Measurements from ENCODE around the gene CHID1. TPM values are rescaled to one million over a fixed set of nuclear protein-coding genes. Genes with fewer than 3 reads are reported as not detected.

The CHID1 gene
- polyA plus RNA-seq, 1 donor from 2014 or later: 51.2 TPM

- no peak overlapping the region for H3K4me3 ChIP-seq (ENCODE audit: low read length)
- no peak overlapping the region for H3K4me2 ChIP-seq (ENCODE audit: low read length)
- no peak overlapping the region for H3K27ac ChIP-seq (ENCODE audit: low read length)
- H3K9me3 ChIP-seq (ENCODE audit: low read length): no peaks in the 10 kb centered on the region
- no peak overlapping the region for H3K9ac ChIP-seq (ENCODE audit: low read length)
- H3K27me3 ChIP-seq (ENCODE audit: insufficient read depth, low read depth, low read length): no peaks in the 10 kb centered on the region
- H4K20me1 ChIP-seq (ENCODE audit: insufficient read depth): no peaks in the 10 kb centered on the region
- no peaks in the 10 kb centered on the region for H3K79me2 ChIP-seq (replicated peaks; ENCODE audit: insufficient read depth, low read length)
- no peak overlapping the region for H2AFZ ChIP-seq (ENCODE audit: low read depth, low read length)
- TF ChIP-seq TAF1 (IDR thresholded peaks at IDR 0.05; ENCODE audit: low read depth): no peak
- TF ChIP-seq POLR2AphosphoS5 (IDR thresholded peaks at IDR 0.05): no peak
- TF ChIP-seq REST (IDR thresholded peaks at IDR 0.05; ENCODE audit: borderline replicate concordance): no peak
- TF ChIP-seq SMC3 (conservative IDR thresholded peaks at IDR 0.05; ENCODE audit: poor library complexity): no peak
- TF ChIP-seq RAD21 (conservative IDR thresholded peaks at IDR 0.05): no peak
- no peak for TF ChIP-seq EP300 (conservative IDR thresholded peaks at IDR 0.05; ENCODE audit: poor library complexity, severe bottlenecking)
- no peaks in the 10 kb centered on the region for H3K36me3 ChIP-seq (ENCODE audit: insufficient read depth, low read length)
- no peaks in the 10 kb centered on the region for H3K9me2 ChIP-seq (ENCODE audit: insufficient read depth, low read length)
- no peaks in the 10 kb centered on the region for H3F3A ChIP-seq (ENCODE audit: insufficient read depth, low read length, poor library complexity, severe bottlenecking)
Measured at GRCh38 chr11:875203-875602, 35.4 kb downstream of the CHID1 start.

GRCh38 chr11:873706-874105 is 36.9 kb downstream of the CHID1 start:
- Histone ChIP-seq H4K20me1 (ENCODE audit: insufficient read depth) (no peaks in the 10 kb centered on the region), H3K36me3 (ENCODE audit: insufficient read depth, low read length) (no peaks in the 10 kb centered on the region), H2AFZ (ENCODE audit: low read depth, low read length) (no peak overlapping the region), H3K27me3 (ENCODE audit: insufficient read depth, low read depth, low read length) (no peaks in the 10 kb centered on the region), H3K27ac (ENCODE audit: low read length) (no peak overlapping the region), H3K79me2 (replicated peaks; ENCODE audit: insufficient read depth, low read length) (no peaks in the 10 kb centered on the region), H3K4me2 (ENCODE audit: low read length) (no peak overlapping the region), H3K9ac (ENCODE audit: low read length) (no peak overlapping the region), H3F3A (ENCODE audit: insufficient read depth, low read length, poor library complexity, severe bottlenecking) (no peaks in the 10 kb centered on the region), H3K4me3 (ENCODE audit: low read length) (no peak overlapping the region), H3K9me3 (ENCODE audit: low read length) (no peaks in the 10 kb centered on the region), H3K9me2 (ENCODE audit: insufficient read depth, low read length) (no peaks in the 10 kb centered on the region)
- no peak for TF ChIP-seq POLR2AphosphoS5 (IDR thresholded peaks at IDR 0.05)
- no peak for TF ChIP-seq SMC3 (conservative IDR thresholded peaks at IDR 0.05; ENCODE audit: poor library complexity)
- no peak for TF ChIP-seq EP300 (conservative IDR thresholded peaks at IDR 0.05; ENCODE audit: poor library complexity, severe bottlenecking)
- TF ChIP-seq TAF1 (IDR thresholded peaks at IDR 0.05; ENCODE audit: low read depth): no peak
- no peak for TF ChIP-seq MXI1 (conservative IDR thresholded peaks at IDR 0.05; ENCODE audit: poor library complexity, severe bottlenecking)
- TF ChIP-seq REST (IDR thresholded peaks at IDR 0.05; ENCODE audit: borderline replicate concordance): no peak
- TF ChIP-seq RAD21 (conservative IDR thresholded peaks at IDR 0.05): no peak
- no peak for TF ChIP-seq EZH2 (IDR thresholded peaks at IDR 0.05; ENCODE audit: borderline replicate concordance, insufficient read depth, low read length, poor library complexity, severe bottlenecking)
- no peak for TF ChIP-seq CTCF (IDR thresholded peaks at IDR 0.05; ENCODE audit: poor library complexity, severe bottlenecking)

Measured in neural cell (in vitro differentiated cells).